HuH-7.5 (cell line): ENCODE results near the gene TRAFD1.

Experiments
- DNase-seq: peaks from one replicate; pipeline ENCODE4 v3.0.0; 2011; ENCODE audit warnings: low spot score

Gene TRAFD1

GRCh38 chr12:112175361-112176155 lies 50.2 kb downstream of the TRAFD1 start:
- DNase-seq, result no peak

- no peak for DNase-seq
These were observed 51.1 kb downstream of the TRAFD1 start for GRCh38 chr12:112176321-112177010.

- no peak for DNase-seq
These were observed 53.4 kb downstream of the TRAFD1 start for GRCh38 chr12:112178796-112179195.

GRCh38 chr12:112179341-112179740 lies 54.0 kb downstream of the TRAFD1 start:
- no peak for DNase-seq

- DNase-seq, result peak; percentile 30
These were observed 54.6 kb downstream of the TRAFD1 start for GRCh38 chr12:112179916-112180315.

- DNase-seq, result no peak
These were observed 55.1 kb downstream of the TRAFD1 start for GRCh38 chr12:112180422-112180821.

GRCh38 chr12:112182499-112182898 lies 57.1 kb downstream of the TRAFD1 start:
- no peak for DNase-seq

- DNase-seq, result no peak
These were observed 58.0 kb downstream of the TRAFD1 start for GRCh38 chr12:112183141-112184021.

- DNase-seq, result no peak
These were observed 58.9 kb downstream of the TRAFD1 start for GRCh38 chr12:112184056-112184887.

- no peak for DNase-seq
These were observed 59.9 kb downstream of the TRAFD1 start for GRCh38 chr12:112185093-112185923.

GRCh38 chr12:112188130-112188830 lies 62.9 kb downstream of the TRAFD1 start:
- no peak for DNase-seq

- DNase-seq, result no peak
These were observed 65.1 kb downstream of the TRAFD1 start for GRCh38 chr12:112190231-112191025.

- DNase-seq, result no peak
These were observed 65.8 kb downstream of the TRAFD1 start for GRCh38 chr12:112191201-112191600.

- DNase-seq, result no peak
These were observed 66.5 kb downstream of the TRAFD1 start for GRCh38 chr12:112191840-112192321.

- DNase-seq, result no peak
These were observed 67.1 kb downstream of the TRAFD1 start for GRCh38 chr12:112192475-112192874.

GRCh38 chr12:112194601-112195247 lies 69.4 kb downstream of the TRAFD1 start:
- DNase-seq, result no peak

- DNase-seq, result no peak
These were observed 71.0 kb downstream of the TRAFD1 start for GRCh38 chr12:112196196-112196875.
